Measurements from ENCODE around the gene ZNF263.

GRCh38 chr16:3234857-3235561 lies 48.3 kb upstream of the ZNF263 start, which contains the start of gene ZNF200:
- TF ChIP-seq CTCF (IDR thresholded peaks at IDR 0.05; ENCODE audit: insufficient read depth, low read length) (no peak), GABPA (IDR thresholded peaks at IDR 0.05; ENCODE audit: low read depth) (peak; percentile 93)
